H1 (cell line): ENCODE results near the gene TPM2.

Source experiments
- GTF2F1 ChIP-seq: IDR thresholded peaks from 2 replicates; pipeline ENCODE4 v1.6.1; 2012; ENCODE audit warnings: low read depth, low read length, improper control_type of control experiment, borderline replicate concordance
- RAD21 ChIP-seq, 2 experiments: IDR thresholded peaks in 1 of 2; conservative IDR thresholded peaks in 1 of 2; 2 replicates each; pipeline ENCODE4 v1.6.1; 2011; ENCODE audit warnings: low read depth in 2 of 2, low read length in 2 of 2, improper control_type of control experiment in 1 of 2, inconsistent platforms in 1 of 2, mild to moderate bottlenecking in 1 of 2, moderate library complexity in 1 of 2
- TF ChIP-seq, protein P1 (sequence below), 3 experiments: IDR thresholded peaks; 1 replicate in 2 of 3; 2 replicates in 1 of 3; pipeline versions ENCODE4 v1.5.1 to v1.6.1; 2011; ENCODE audit warnings: low read length in 3 of 3, mild to moderate bottlenecking in 3 of 3, inconsistent platforms in 2 of 3, low read depth in 1 of 3, moderate library complexity in 1 of 3; ENCODE audit not compliant: insufficient read depth in 1 of 3; ENCODE audit errors: control extremely low read depth in 1 of 3

DNA sequence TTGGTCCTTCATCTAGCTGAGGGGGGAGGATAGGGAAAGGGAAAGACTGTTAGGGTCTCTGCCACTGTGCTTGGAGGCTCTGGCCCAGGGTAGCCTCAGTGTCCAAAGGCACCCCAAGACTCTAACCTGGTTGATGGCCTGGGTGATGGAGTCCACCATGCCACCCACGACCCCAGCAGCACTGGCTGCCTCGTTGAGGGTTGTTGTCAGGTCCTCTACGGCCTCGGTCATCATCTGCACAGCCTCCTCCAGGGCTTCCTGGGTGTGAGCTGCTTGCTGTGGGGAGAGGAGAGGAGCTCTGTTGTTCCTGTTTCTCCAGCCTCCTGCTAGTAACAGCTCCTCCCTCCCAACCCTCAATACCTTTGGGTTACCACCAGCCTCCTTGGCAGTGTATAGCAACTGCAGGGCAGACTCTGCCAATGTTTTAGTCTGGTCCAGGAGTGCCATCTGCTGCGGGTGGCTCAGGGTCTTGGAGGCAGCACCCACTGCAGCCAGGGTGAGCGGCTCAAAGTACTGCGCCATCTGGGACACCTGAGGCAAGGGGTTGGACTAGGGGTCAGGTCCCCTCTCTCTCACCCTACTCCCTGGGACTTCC, 16.2 kb upstream of the TPM2 start:
- TF ChIP-seq RAD21 (IDR thresholded peaks at IDR 0.05 in 1 of 2, conservative IDR thresholded peaks at IDR 0.05 in 1 of 2; ENCODE audit: low read depth in 2 of 2, low read length in 2 of 2): no peak
- TF ChIP-seq GTF2F1: no peak
- TF ChIP-seq, protein P1, sequence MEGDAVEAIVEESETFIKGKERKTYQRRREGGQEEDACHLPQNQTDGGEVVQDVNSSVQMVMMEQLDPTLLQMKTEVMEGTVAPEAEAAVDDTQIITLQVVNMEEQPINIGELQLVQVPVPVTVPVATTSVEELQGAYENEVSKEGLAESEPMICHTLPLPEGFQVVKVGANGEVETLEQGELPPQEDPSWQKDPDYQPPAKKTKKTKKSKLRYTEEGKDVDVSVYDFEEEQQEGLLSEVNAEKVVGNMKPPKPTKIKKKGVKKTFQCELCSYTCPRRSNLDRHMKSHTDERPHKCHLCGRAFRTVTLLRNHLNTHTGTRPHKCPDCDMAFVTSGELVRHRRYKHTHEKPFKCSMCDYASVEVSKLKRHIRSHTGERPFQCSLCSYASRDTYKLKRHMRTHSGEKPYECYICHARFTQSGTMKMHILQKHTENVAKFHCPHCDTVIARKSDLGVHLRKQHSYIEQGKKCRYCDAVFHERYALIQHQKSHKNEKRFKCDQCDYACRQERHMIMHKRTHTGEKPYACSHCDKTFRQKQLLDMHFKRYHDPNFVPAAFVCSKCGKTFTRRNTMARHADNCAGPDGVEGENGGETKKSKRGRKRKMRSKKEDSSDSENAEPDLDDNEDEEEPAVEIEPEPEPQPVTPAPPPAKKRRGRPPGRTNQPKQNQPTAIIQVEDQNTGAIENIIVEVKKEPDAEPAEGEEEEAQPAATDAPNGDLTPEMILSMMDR (IDR thresholded peaks at IDR 0.05; ENCODE audit: control extremely low read depth in 1 of 3, insufficient read depth in 1 of 3, low read depth in 1 of 3, low read length in 3 of 3): no peak
